DND-41 (cell line): ENCODE measurements around the gene MAT2B.
A peak's percentile ranks its signal among the peaks of the same experiment; 100 is the strongest.

Source experiments
- ATAC-seq: fragments of 200-7000 bp; cut with Tn5 transposase; 3 replicates; pipeline ENCODE4 v1.9.1; 2021; ENCODE audit warnings: low read depth; ENCODE audit not compliant: insufficient read depth
- DNase-seq: peaks from one replicate; pipeline ENCODE4 v3.0.0-alpha.2; 2020
- H2AFZ ChIP-seq: 2 replicates; pipeline ENCODE4 v1.6.0; 2012; ENCODE audit warnings: low read depth, low read length
- H3K27ac ChIP-seq: 2 replicates; pipeline ENCODE4 v1.5.1; 2012; ENCODE audit warnings: low read length, inconsistent platforms
- H3K27me3 ChIP-seq: fragments of 200-600 bp; sonication (generic); 2 replicates; pipeline ENCODE4 v1.6.0; 2012; ENCODE audit warnings: low read length, mild to moderate bottlenecking, inconsistent platforms; ENCODE audit not compliant: insufficient read depth, poor library complexity
- H3K36me3 ChIP-seq: 2 replicates; pipeline ENCODE4 v1.5.1; 2012; ENCODE audit warnings: low read length, inconsistent platforms; ENCODE audit not compliant: insufficient read depth
- H3K4me1 ChIP-seq: 2 replicates; pipeline ENCODE4 v1.5.1; 2012; ENCODE audit warnings: mild to moderate bottlenecking, low read length; ENCODE audit not compliant: insufficient read depth
- H3K4me2 ChIP-seq: 2 replicates; pipeline ENCODE4 v1.6.0; 2012; ENCODE audit warnings: mild to moderate bottlenecking, moderate library complexity, low read length, inconsistent platforms; ENCODE audit not compliant: insufficient read depth
- H3K4me3 ChIP-seq, 2 experiments: fragments of 200-600 bp in 1 of 2; shearing (Covaris generic) in 1 of 2; 2 replicates each; pipeline ENCODE4 v1.5.1; 2012 to 2016; ENCODE audit warnings: inconsistent platforms in 2 of 2, low read length in 2 of 2, mild to moderate bottlenecking in 2 of 2, low read depth in 1 of 2, moderate library complexity in 1 of 2
- H3K79me2 ChIP-seq: 2 replicates; pipeline ENCODE4 v1.6.0; 2012; ENCODE audit warnings: low read length, inconsistent platforms; ENCODE audit not compliant: insufficient read depth
- H3K9ac ChIP-seq: 2 replicates; pipeline ENCODE4 v1.6.0; 2012; ENCODE audit warnings: low read depth, mild to moderate bottlenecking, inconsistent platforms, low read length, moderate library complexity
- H3K9me3 ChIP-seq: 2 replicates; pipeline ENCODE4 v1.5.1; 2012; ENCODE audit warnings: low read length, moderate library complexity, mild to moderate bottlenecking, inconsistent platforms; ENCODE audit not compliant: insufficient read depth, severe bottlenecking
- H4K20me1 ChIP-seq: 2 replicates; pipeline ENCODE4 v1.6.0; 2012; ENCODE audit warnings: low read length; ENCODE audit not compliant: insufficient read depth
- EZH2 ChIP-seq: IDR thresholded peaks from 3 replicates; pipeline ENCODE4 v1.6.1; 2012; ENCODE audit warnings: borderline replicate concordance, low read depth, mild to moderate bottlenecking, moderate library complexity, low read length, inconsistent platforms; ENCODE audit not compliant: severe bottlenecking
- TF ChIP-seq, protein P1 (sequence below): IDR thresholded peaks from 2 replicates; pipeline ENCODE4 v1.5.1; 2012; ENCODE audit warnings: borderline replicate concordance, low read length, moderate library complexity, mild to moderate bottlenecking; ENCODE audit not compliant: poor library complexity, severe bottlenecking; ENCODE audit errors: extremely low read depth

Gene MAT2B

GRCh38 chr5:163473635-163474243, 31.7 kb upstream of the MAT2B start:
- H4K20me1 ChIP-seq, result no peaks in the 10 kb centered on the region
- no peaks in the 10 kb centered on the region for H3K27me3 ChIP-seq
- H3K4me3 ChIP-seq, result no peak overlapping the region
- H3K4me1 ChIP-seq, result no peaks in the 10 kb centered on the region
- 0 out of 2 replicates have a peak, but pooled peaks cover 2% of the 10 kb centered on the region for H3K79me2 ChIP-seq
- no peaks in the 10 kb centered on the region for H3K9me3 ChIP-seq
- H3K9ac ChIP-seq, result no peak overlapping the region
- ATAC-seq (peak; percentile 80), DNase-seq (no peak)
- no peak overlapping the region for H3K4me2 ChIP-seq
- no peak for TF ChIP-seq EZH2
- TF ChIP-seq, protein P1, sequence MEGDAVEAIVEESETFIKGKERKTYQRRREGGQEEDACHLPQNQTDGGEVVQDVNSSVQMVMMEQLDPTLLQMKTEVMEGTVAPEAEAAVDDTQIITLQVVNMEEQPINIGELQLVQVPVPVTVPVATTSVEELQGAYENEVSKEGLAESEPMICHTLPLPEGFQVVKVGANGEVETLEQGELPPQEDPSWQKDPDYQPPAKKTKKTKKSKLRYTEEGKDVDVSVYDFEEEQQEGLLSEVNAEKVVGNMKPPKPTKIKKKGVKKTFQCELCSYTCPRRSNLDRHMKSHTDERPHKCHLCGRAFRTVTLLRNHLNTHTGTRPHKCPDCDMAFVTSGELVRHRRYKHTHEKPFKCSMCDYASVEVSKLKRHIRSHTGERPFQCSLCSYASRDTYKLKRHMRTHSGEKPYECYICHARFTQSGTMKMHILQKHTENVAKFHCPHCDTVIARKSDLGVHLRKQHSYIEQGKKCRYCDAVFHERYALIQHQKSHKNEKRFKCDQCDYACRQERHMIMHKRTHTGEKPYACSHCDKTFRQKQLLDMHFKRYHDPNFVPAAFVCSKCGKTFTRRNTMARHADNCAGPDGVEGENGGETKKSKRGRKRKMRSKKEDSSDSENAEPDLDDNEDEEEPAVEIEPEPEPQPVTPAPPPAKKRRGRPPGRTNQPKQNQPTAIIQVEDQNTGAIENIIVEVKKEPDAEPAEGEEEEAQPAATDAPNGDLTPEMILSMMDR, result peak; percentile 44
- peaks cover 99% of the 10 kb centered on the region for H3K36me3 ChIP-seq
- H3K27ac ChIP-seq, result no peak overlapping the region
- H2AFZ ChIP-seq, result no peak overlapping the region

GRCh38 chr5:163475411-163475810, 30.0 kb upstream of the MAT2B start:
- no peak overlapping the region for H3K4me3 ChIP-seq
- DNase-seq (no peak), ATAC-seq (no peak)
- no peaks in the 10 kb centered on the region for H3K4me1 ChIP-seq
- no peaks in the 10 kb centered on the region for H3K79me2 ChIP-seq
- no peaks in the 10 kb centered on the region for H4K20me1 ChIP-seq
- no peaks in the 10 kb centered on the region for H3K9me3 ChIP-seq
- TF ChIP-seq, protein P1, result no peak
- no peak for TF ChIP-seq EZH2
- peaks cover 99% of the 10 kb centered on the region for H3K36me3 ChIP-seq
- H3K9ac ChIP-seq, result no peak overlapping the region
- no peaks in the 10 kb centered on the region for H3K27me3 ChIP-seq
- H3K27ac ChIP-seq, result no peak overlapping the region
- no peak overlapping the region for H3K4me2 ChIP-seq
- no peak overlapping the region for H2AFZ ChIP-seq

DNA sequence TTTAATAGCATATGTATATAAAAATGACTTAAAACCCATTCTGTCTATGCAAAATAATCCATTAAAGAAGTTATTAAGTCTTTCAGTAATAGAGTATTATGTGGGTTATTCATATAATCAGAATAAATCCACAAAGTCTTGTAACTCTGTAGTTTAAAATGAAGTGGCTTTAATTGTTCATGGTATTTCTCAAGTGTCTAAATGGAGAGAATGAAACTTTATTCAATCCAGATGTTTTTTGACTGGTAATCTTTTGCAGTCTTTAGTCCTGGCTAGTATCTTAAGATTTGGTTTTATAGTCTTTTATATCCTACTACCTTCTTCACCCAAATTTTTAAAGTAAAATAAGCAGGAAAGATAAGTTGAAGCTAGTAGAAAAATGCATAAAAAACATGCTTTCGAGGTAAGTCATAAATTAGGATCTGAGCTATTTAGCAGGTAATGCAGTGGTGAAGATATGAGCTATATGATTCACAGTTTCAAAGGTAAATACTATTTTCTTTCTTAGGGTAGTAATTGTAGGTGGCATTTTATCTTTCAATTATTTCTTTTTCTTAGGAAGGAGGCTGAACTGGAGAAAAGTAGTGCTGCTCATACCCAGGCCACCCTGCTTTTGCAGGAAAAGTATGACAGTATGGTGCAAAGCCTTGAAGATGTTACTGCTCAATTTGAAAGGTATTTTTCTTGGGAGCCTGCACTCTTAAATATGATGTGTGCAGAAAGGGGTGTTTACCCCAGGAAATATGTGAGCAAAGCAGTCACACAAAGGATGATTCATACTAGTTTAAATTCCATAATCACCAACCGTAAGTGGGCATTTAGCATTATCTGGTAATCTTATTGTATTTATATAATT, 27.1 kb upstream of the MAT2B start:
- Histone ChIP-seq H2AFZ (no peak overlapping the region), H3K36me3 (peaks cover 96% of the 10 kb centered on the region), H3K9me3 (no peaks in the 10 kb centered on the region), H3K4me1 (no peaks in the 10 kb centered on the region), H3K27ac (no peak overlapping the region), H4K20me1 (no peaks in the 10 kb centered on the region), H3K4me3 (no peak overlapping the region), H3K27me3 (no peaks in the 10 kb centered on the region), H3K79me2 (no peaks in the 10 kb centered on the region), H3K4me2 (no peak overlapping the region), H3K9ac (no peak overlapping the region)
- no peak for ATAC-seq
- TF ChIP-seq EZH2, result no peak
- TF ChIP-seq, protein P1, result no peak
- no peak for DNase-seq
